IMR-90 (cell line): ENCODE measurements around the gene MAML2. TPM values are rescaled to one million over a fixed set of nuclear protein-coding genes. Genes with fewer than 3 reads are reported as not detected.

Experiments
- ATAC-seq: fragments of 200-7000 bp; cut with Tn5 transposase; 2 replicates; pipeline ENCODE4 v1.9.1; 2020; ENCODE audit warnings: low read depth, mild to moderate bottlenecking, moderate library complexity
- BruUV-seq: library from RNA; stranded (reverse); fragments of 400-500 nt; replicated peaks from 2 replicates; lab custom pipeline; 2021; lab: Mats Ljungman, UMichigan
- CTCF ChIA-PET: fragments of 300-600 bp; formaldehyde crosslinking; extraction: SDS; loops from one replicate; lab custom pipeline; 2021; ENCODE audit warnings: antibody characterized with exemption; lab: Yijun Ruan, JAX
- POLR2A ChIA-PET: fragments of 300-600 bp; sonication (Branson Sonifier 250); formaldehyde crosslinking; loops from one replicate; lab custom pipeline; 2022; ENCODE audit warnings: antibody characterized with exemption; ENCODE audit not compliant: unreplicated experiment; lab: Charles Lee
- DNase-seq: peaks from one replicate; pipeline ENCODE4 v3.0.0; 2013
- H2AFZ ChIP-seq: replicated peaks from 2 replicates; pipeline ENCODE3; 2013; ENCODE audit warnings: low read length, mild to moderate bottlenecking; ENCODE audit not compliant: poor library complexity
- H2AK5ac ChIP-seq: 2 replicates; pipeline ENCODE4 v1.6.1; 2013; ENCODE audit warnings: low read depth, low read length, inconsistent platforms
- H2AK9ac ChIP-seq: replicated peaks from 2 replicates; pipeline ENCODE3; 2013; ENCODE audit warnings: mild to moderate bottlenecking, low read depth, low read length, moderate library complexity; ENCODE audit not compliant: poor library complexity
- H2BK120ac ChIP-seq: 2 replicates; pipeline ENCODE4 v1.6.1; 2013; ENCODE audit warnings: low read depth, low read length, inconsistent platforms
- H2BK15ac ChIP-seq: 3 replicates; pipeline ENCODE4 v1.6.1; 2013; ENCODE audit warnings: low read depth, low read length, inconsistent platforms
- H2BK20ac ChIP-seq: 2 replicates; pipeline ENCODE4 v1.6.1; 2013; ENCODE audit warnings: low read depth, mild to moderate bottlenecking, inconsistent platforms, low read length, moderate library complexity
- H2BK5ac ChIP-seq: 2 replicates; pipeline ENCODE4 v1.6.1; 2013; ENCODE audit warnings: mild to moderate bottlenecking, low read depth, low read length, inconsistent platforms; ENCODE audit not compliant: poor library complexity, severe bottlenecking
- H3K14ac ChIP-seq: replicated peaks from 2 replicates; pipeline ENCODE4 v1.6.1; 2013; ENCODE audit warnings: low read depth, low read length, inconsistent platforms
- H3K18ac ChIP-seq: 2 replicates; pipeline ENCODE4 v1.6.1; 2013; ENCODE audit warnings: low read depth, low read length, control low read depth
- H3K23ac ChIP-seq: 2 replicates; pipeline ENCODE4 v1.6.1; 2013; ENCODE audit warnings: low read depth, low read length, inconsistent platforms
- H3K27ac ChIP-seq: 2 replicates; pipeline ENCODE4 v1.5.1; 2013; ENCODE audit warnings: mild to moderate bottlenecking, control low read depth, low read length; ENCODE audit not compliant: insufficient read depth
- H3K27me3 ChIP-seq: 2 replicates; pipeline ENCODE4 v1.6.1; 2013; ENCODE audit warnings: low read length; ENCODE audit not compliant: control insufficient read depth, insufficient read depth
- H3K36me3 ChIP-seq: 2 replicates; pipeline ENCODE4 v1.6.1; 2013; ENCODE audit warnings: low read length, mixed read lengths; ENCODE audit not compliant: control insufficient read depth, insufficient read depth
- H3K4ac ChIP-seq: 2 replicates; pipeline ENCODE4 v1.6.1; 2013; ENCODE audit warnings: low read depth, low read length, inconsistent platforms
- H3K4me1 ChIP-seq: 2 replicates; pipeline ENCODE4 v1.6.1; 2013; ENCODE audit warnings: low read length, mixed read lengths; ENCODE audit not compliant: control insufficient read depth, insufficient read depth
- H3K4me2 ChIP-seq: 2 replicates; pipeline ENCODE4 v1.6.1; 2013; ENCODE audit warnings: low read depth, mild to moderate bottlenecking, control low read depth, low read length, moderate library complexity
- H3K4me3 ChIP-seq: 2 replicates; pipeline ENCODE4 v1.5.1; 2013; ENCODE audit warnings: low read depth, mild to moderate bottlenecking, control low read depth, low read length, moderate library complexity; ENCODE audit not compliant: insufficient read depth
- H3K56ac ChIP-seq: 2 replicates; pipeline ENCODE4 v1.6.1; 2013; ENCODE audit warnings: low read length, inconsistent platforms; ENCODE audit not compliant: insufficient read depth; ENCODE audit errors: extremely low read depth
- H3K79me1 ChIP-seq, 2 experiments: 2 replicates each; pipeline ENCODE4 v1.6.1; 2013; ENCODE audit warnings: low read length in 2 of 2, inconsistent platforms in 1 of 2, low read depth in 1 of 2
- H3K9ac ChIP-seq: 2 replicates; pipeline ENCODE4 v1.6.1; 2013; ENCODE audit warnings: low read depth, low read length, control low read depth
- H3K9me1 ChIP-seq: 2 replicates; pipeline ENCODE4 v1.6.1; 2013; ENCODE audit warnings: low read length, inconsistent platforms; ENCODE audit not compliant: insufficient read depth
- H3K9me3 ChIP-seq: 2 replicates; pipeline ENCODE4 v1.6.1; 2013; ENCODE audit warnings: low read length; ENCODE audit not compliant: control insufficient read depth, insufficient read depth
- H4K20me1 ChIP-seq: 2 replicates; pipeline ENCODE4 v1.6.1; 2013; ENCODE audit warnings: low read length, inconsistent platforms; ENCODE audit not compliant: insufficient read depth
- H4K5ac ChIP-seq: 2 replicates; pipeline ENCODE4 v1.6.1; 2013; ENCODE audit warnings: mild to moderate bottlenecking, low read depth, low read length, control low read depth
- H4K8ac ChIP-seq, 2 experiments: 2 replicates each; pipeline ENCODE4 v1.6.1; 2013; ENCODE audit warnings: low read depth in 2 of 2, low read length in 2 of 2, control low read depth in 1 of 2, inconsistent platforms in 1 of 2
- H4K91ac ChIP-seq: 2 replicates; pipeline ENCODE4 v1.6.1; 2013; ENCODE audit warnings: low read depth, low read length, inconsistent platforms; ENCODE audit not compliant: insufficient read depth
- CEBPB ChIP-seq: IDR thresholded peaks from 2 replicates; pipeline ENCODE4 v1.6.1; 2012; ENCODE audit warnings: low read depth, low read length, improper control_type of control experiment
- CTCF ChIP-seq: conservative IDR thresholded peaks from 2 replicates; pipeline ENCODE4 v1.5.1; 2012; ENCODE audit warnings: mild to moderate bottlenecking, low read depth, low read length, improper control_type of control experiment
- FOS ChIP-seq: fragments of 150-350 bp; IDR thresholded peaks from 2 replicates; pipeline ENCODE4 v1.6.1; 2016; ENCODE audit warnings: low read depth, low read length
- MAZ ChIP-seq: IDR thresholded peaks from 2 replicates; pipeline ENCODE4 v1.6.1; 2012; ENCODE audit warnings: low read depth, mild to moderate bottlenecking, low read length, improper control_type of control experiment, moderate library complexity, borderline replicate concordance
- MXI1 ChIP-seq: IDR thresholded peaks from 2 replicates; pipeline ENCODE4 v1.6.1; 2012; ENCODE audit warnings: low read depth, mild to moderate bottlenecking, low read length, moderate library complexity, borderline replicate concordance
- NFE2L2 ChIP-seq: fragments of 150-350 bp; IDR thresholded peaks from 2 replicates; pipeline ENCODE4 v1.6.1; 2016; ENCODE audit warnings: low read depth, mild to moderate bottlenecking, low read length
- RCOR1 ChIP-seq: IDR thresholded peaks from 2 replicates; pipeline ENCODE4 v1.6.1; 2012; ENCODE audit warnings: mild to moderate bottlenecking, low read length, improper control_type of control experiment; ENCODE audit not compliant: insufficient replicate concordance
- USF2 ChIP-seq: fragments of 150-350 bp; IDR thresholded peaks from 2 replicates; pipeline ENCODE4 v1.6.1; 2017; ENCODE audit warnings: mild to moderate bottlenecking, antibody characterized with exemption, low read length, low read depth
- WGBS, 2 experiments: methylation state at CpG; one replicate each; pipeline versions ENCODE4 v1.1.5 to v1.1.7; 2013; ENCODE audit warnings: missing lambda C conversion rate in 2 of 2; ENCODE audit not compliant: insufficient read length in 1 of 2; ENCODE audit errors: extremely low coverage in 2 of 2; 5-methylcytosine and 5-hydroxymethylcytosine counted together
- dilution Hi-C: fragments of 300-500 bp; cut with HindIII; formaldehyde crosslinking; loops from one replicate; pipeline ENCODE4 v1.14.3; 2018; ENCODE audit warnings: low sequenced_read_pairs; ENCODE audit not compliant: unreplicated experiment
- in situ Hi-C: fragments of 300-500 bp; cut with MboI; formaldehyde crosslinking; loops from 3 replicates; pipeline ENCODE4 v1.14.3; 2019; ENCODE audit warnings: low sequenced_read_pairs, inconsistent platforms, mixed read lengths
- intact Hi-C: fragments of 100-400 bp; cut with micrococcal nuclease; formaldehyde crosslinking; loops from 2 replicates; pipeline ENCODE4 v1.10.0; 2022
- polyA plus RNA-seq, 3 experiments: library from polyadenylated mRNA; depleted of rRNA; stranded (reverse); fragments of >200 nt; gene quantifications; 2 replicates each; pipeline ENCODE4 v1.2.3, GENCODE V29; 2012; ENCODE audit warnings: low replicate concordance in 1 of 3
- total RNA-seq: library from RNA; depleted of rRNA; stranded (reverse); fragments of >200 nt; gene quantifications from 2 replicates; pipeline ENCODE4 v1.2.3, GENCODE V29; 2012

MAML2 gene
- total and polyA plus RNA-seq, 2 of the 4 experiments (the other 2 are of a cell fraction) = 15.0 to 19.5 TPM

DNA sequence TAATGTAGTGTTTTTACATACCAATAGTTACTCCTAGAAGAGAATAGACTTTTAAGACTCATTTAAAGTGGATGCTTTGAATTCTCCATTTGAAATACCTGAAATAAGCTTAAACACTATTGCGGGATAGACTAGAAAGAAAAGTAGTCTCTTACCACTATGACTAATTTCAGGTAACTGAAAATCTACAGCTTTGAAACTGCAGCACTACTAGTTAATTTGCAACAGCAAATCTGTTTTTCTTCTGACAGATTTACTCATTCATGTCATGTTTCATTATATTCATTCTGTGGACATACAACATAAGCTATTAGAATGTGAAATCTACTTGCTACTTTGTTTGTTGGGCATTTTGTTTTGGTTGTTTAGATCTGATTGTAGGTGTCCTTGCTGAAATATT, 153.6 kb downstream of the MAML2 start:
- H4K20me1 ChIP-seq = no peaks in the 10 kb centered on the region
- H3K14ac ChIP-seq = no peak overlapping the region
- H3K9me1 ChIP-seq = 0 out of 2 replicates have a peak, but pooled peaks cover 5% of the 10 kb centered on the region
- H2AK5ac ChIP-seq = no peak overlapping the region
- H4K91ac ChIP-seq = no peak overlapping the region
- no peak overlapping the region for H2AK9ac ChIP-seq
- dilution Hi-C loops (no loop called here), intact Hi-C loops (no loop called here), in situ Hi-C loops (no loop called here)
- peak overlapping the region; percentile 0; the same call in 1 of the 2 replicates for H3K4ac ChIP-seq
- H4K5ac ChIP-seq = no peak overlapping the region; the same call in 1 of the 2 replicates
- H2BK15ac ChIP-seq = no peak overlapping the region
- H3K18ac ChIP-seq = no peak overlapping the region
- no CpG with 5 or more reads among the region's 1 CpG for WGBS, 2 experiments
- H2BK120ac ChIP-seq = no peak overlapping the region
- no peak overlapping the region for H3K9ac ChIP-seq
- H3K56ac ChIP-seq = no peak overlapping the region
- no peak for ATAC-seq
- H2AFZ ChIP-seq = no peak overlapping the region
- no peak for DNase-seq
- H2BK20ac ChIP-seq = no peak overlapping the region
- H3K36me3 ChIP-seq = no peaks in the 10 kb centered on the region
- H3K23ac ChIP-seq = no peak overlapping the region
- H4K8ac ChIP-seq = no peak overlapping the region
- POLR2A ChIA-PET = interaction anchor here (0.8 kb wide), 1 partner anchor 49 kb away, joined by 3 read pairs; no protein-coding TSS in a partner anchor
- no peaks in the 10 kb centered on the region for H3K27me3 ChIP-seq
- H3K27ac ChIP-seq = no peak overlapping the region; the same call in 1 of the 2 replicates
- TF ChIP-seq CTCF (no peak), MAZ (no peak), CEBPB (no peak), USF2 (no peak), RCOR1 (no peak), FOS (no peak), NFE2L2 (no peak), MXI1 (no peak)
- no peaks in the 10 kb centered on the region for H3K9me3 ChIP-seq
- BruUV-seq = no TSS peak
- peaks cover 20 to 52% of the 10 kb centered on the region in 2 experiments for H3K79me1 ChIP-seq
- H2BK5ac ChIP-seq = peak overlapping the region; percentile 38
- no peak overlapping the region for H3K4me3 ChIP-seq
- peaks cover 15% of the 10 kb centered on the region for H3K4me1 ChIP-seq
- no peak overlapping the region for H3K4me2 ChIP-seq
- CTCF ChIA-PET = interaction anchor here (0.5 to 1.4 kb wide), 2 partner anchors 123 to 154 kb away, joined by 3 to 4 read pairs; partner anchors contain the start of gene MAML2
